ENCODE measurements around the gene NPY. TPM values are rescaled to one million over a fixed set of nuclear protein-coding genes. Genes with fewer than 3 reads are reported as not detected.

NPY gene
- total and polyA plus RNA-seq, 2 donors (not counting 1 experiment from before 2014, with no cell fraction given), result not detected

DNA sequence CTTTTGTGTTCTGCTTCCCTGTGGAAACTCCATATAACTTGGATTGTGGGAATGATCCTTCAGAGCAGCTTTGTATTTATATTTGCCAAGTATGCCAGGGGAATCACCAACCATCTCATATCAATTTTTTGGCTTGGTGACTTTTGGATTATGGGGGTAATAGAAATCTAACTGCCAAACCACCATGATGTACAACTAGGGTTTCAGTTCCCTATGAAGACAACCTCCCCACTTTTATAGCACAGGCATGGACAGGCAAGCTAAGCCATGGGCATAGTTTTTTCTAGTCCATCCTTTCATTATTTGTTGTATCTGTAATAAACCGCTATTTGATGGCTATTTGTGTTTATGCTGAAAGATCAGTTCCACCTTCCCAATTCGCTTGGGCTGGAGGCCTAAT, 17.7 kb downstream of the NPY start:
- Histone ChIP-seq H3K79me2 (ENCODE audit: control insufficient read depth, insufficient read depth, low read length) (no peaks in the 10 kb centered on the region), H4K20me1 (ENCODE audit: control insufficient read depth, extremely low read depth, insufficient read depth, low read length) (no peaks in the 10 kb centered on the region), H3K9me3 (ENCODE audit: control insufficient read depth, insufficient read depth, low read depth, low read length) (no peaks in the 10 kb centered on the region), H3K4me2 (ENCODE audit: extremely low read depth, insufficient read depth, low read length) (no peak overlapping the region), H3K4me1 (ENCODE audit: control insufficient read depth, extremely low read depth, insufficient read depth, low read length) (no peaks in the 10 kb centered on the region), H2AFZ (ENCODE audit: low read length) (no peak overlapping the region), H3K4me3 (replicated peaks in 1 of 4; ENCODE audit: control extremely low read depth in 1 of 4, insufficient read depth in 1 of 4, low read depth in 3 of 4, low read length in 4 of 4) (no peak overlapping the region), H3K36me3 (ENCODE audit: control insufficient read depth, insufficient read depth, low read length) (no peaks in the 10 kb centered on the region), H3K27ac (ENCODE audit: insufficient read depth, low read length) (no peak overlapping the region), H3K9ac (ENCODE audit: insufficient read depth, low read length) (no peak overlapping the region), H3K27me3 (ENCODE audit: control insufficient read depth, insufficient read depth, low read length) (no peaks in the 10 kb centered on the region)
- DNase-seq (ENCODE audit: low read depth in 2 of 2), result no peak
- TF ChIP-seq EZH2 (IDR thresholded peaks at IDR 0.05; ENCODE audit: low read length, missing control alignments), result no peak
- TF ChIP-seq, protein P1, sequence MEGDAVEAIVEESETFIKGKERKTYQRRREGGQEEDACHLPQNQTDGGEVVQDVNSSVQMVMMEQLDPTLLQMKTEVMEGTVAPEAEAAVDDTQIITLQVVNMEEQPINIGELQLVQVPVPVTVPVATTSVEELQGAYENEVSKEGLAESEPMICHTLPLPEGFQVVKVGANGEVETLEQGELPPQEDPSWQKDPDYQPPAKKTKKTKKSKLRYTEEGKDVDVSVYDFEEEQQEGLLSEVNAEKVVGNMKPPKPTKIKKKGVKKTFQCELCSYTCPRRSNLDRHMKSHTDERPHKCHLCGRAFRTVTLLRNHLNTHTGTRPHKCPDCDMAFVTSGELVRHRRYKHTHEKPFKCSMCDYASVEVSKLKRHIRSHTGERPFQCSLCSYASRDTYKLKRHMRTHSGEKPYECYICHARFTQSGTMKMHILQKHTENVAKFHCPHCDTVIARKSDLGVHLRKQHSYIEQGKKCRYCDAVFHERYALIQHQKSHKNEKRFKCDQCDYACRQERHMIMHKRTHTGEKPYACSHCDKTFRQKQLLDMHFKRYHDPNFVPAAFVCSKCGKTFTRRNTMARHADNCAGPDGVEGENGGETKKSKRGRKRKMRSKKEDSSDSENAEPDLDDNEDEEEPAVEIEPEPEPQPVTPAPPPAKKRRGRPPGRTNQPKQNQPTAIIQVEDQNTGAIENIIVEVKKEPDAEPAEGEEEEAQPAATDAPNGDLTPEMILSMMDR (conservative IDR thresholded peaks at IDR 0.05 in 1 of 2, IDR thresholded peaks at IDR 0.05 in 1 of 2; ENCODE audit: low read depth in 1 of 2, low read length in 2 of 2), result no peak

DNA sequence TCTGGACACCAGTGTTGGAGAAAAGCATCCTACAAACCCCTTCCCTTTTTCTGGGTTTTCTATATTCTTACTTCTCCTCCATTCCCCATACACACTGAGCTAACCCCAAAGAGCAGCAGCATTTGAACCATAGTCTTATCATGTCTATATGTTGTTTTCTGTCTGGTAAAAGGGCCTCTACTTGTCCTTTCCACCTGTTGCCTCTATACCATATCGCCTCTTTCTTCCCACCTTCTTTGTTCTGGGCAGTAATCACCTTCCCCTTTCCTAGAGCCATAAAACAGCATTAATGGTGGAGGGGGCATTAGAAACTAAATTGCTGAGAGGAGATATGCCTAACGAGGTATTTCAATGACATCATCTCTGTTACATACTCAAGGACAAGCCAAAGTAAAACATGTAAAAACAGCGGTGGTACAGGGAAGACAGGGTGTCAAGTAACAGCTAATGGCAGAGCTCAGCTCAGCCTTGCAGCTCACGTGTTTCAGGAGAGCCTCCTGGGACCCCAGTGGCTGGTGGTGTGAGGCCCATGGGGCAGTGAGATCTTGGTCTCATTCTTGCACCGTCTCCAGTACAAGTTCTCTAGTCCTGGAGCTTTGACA, 20.6 kb downstream of the NPY start:
- no peaks in the 10 kb centered on the region for H3K9me3 ChIP-seq (ENCODE audit: control insufficient read depth, insufficient read depth, low read depth, low read length)
- no peaks in the 10 kb centered on the region for H3K79me2 ChIP-seq (ENCODE audit: control insufficient read depth, insufficient read depth, low read length)
- no peak overlapping the region for H2AFZ ChIP-seq (ENCODE audit: low read length)
- H3K4me2 ChIP-seq (ENCODE audit: extremely low read depth, insufficient read depth, low read length), result no peak overlapping the region
- H3K4me3 ChIP-seq (replicated peaks in 1 of 4; ENCODE audit: control extremely low read depth in 1 of 4, insufficient read depth in 1 of 4, low read depth in 3 of 4, low read length in 4 of 4), result no peak overlapping the region
- TF ChIP-seq, protein P1 (conservative IDR thresholded peaks at IDR 0.05 in 1 of 2, IDR thresholded peaks at IDR 0.05 in 1 of 2; ENCODE audit: low read depth in 1 of 2, low read length in 2 of 2), result no peak
- no peak for TF ChIP-seq EZH2 (IDR thresholded peaks at IDR 0.05; ENCODE audit: low read length, missing control alignments)
- H3K27ac ChIP-seq (ENCODE audit: insufficient read depth, low read length), result no peak overlapping the region
- H3K9ac ChIP-seq (ENCODE audit: insufficient read depth, low read length), result no peak overlapping the region
- no peaks in the 10 kb centered on the region for H3K36me3 ChIP-seq (ENCODE audit: control insufficient read depth, insufficient read depth, low read length)
- no peaks in the 10 kb centered on the region for H3K4me1 ChIP-seq (ENCODE audit: control insufficient read depth, extremely low read depth, insufficient read depth, low read length)
- DNase-seq (ENCODE audit: low read depth in 2 of 2), result no peak
- no peaks in the 10 kb centered on the region for H4K20me1 ChIP-seq (ENCODE audit: control insufficient read depth, extremely low read depth, insufficient read depth, low read length)
- H3K27me3 ChIP-seq (ENCODE audit: control insufficient read depth, insufficient read depth, low read length), result no peaks in the 10 kb centered on the region

DNA sequence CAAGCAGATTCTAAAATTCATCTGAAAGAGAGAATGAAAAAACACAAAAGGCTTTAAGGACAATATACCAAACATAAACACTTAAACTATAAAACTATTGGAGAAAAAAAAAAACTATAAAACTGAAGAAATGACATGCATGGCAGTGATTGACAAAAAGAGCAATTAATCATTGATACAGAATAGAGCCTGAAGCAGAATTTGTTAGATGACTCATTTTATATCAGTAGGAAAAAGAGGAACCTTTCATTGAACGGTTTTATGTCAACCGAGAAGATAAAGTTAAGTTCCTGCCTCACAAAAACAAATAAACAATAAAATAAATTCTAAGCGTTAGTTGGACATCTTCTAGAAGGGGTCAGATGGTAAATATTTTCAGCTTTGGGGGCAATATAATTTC, 23.3 kb downstream of the NPY start:
- H3K9ac ChIP-seq (ENCODE audit: insufficient read depth, low read length), result no peak overlapping the region
- no peak for DNase-seq (ENCODE audit: low read depth in 2 of 2)
- TF ChIP-seq, protein P1 (conservative IDR thresholded peaks at IDR 0.05 in 1 of 2, IDR thresholded peaks at IDR 0.05 in 1 of 2; ENCODE audit: low read depth in 1 of 2, low read length in 2 of 2), result no peak
- no peak for TF ChIP-seq EZH2 (IDR thresholded peaks at IDR 0.05; ENCODE audit: low read length, missing control alignments)

More for the DNA sequence above, 23.3 kb downstream of the NPY start:
- Histone ChIP-seq H3K4me2 (ENCODE audit: extremely low read depth, insufficient read depth, low read length) (no peak overlapping the region), H2AFZ (ENCODE audit: low read length) (no peak overlapping the region), H3K79me2 (ENCODE audit: control insufficient read depth, insufficient read depth, low read length) (no peaks in the 10 kb centered on the region), H3K27me3 (ENCODE audit: control insufficient read depth, insufficient read depth, low read length) (no peaks in the 10 kb centered on the region), H3K9me3 (ENCODE audit: control insufficient read depth, insufficient read depth, low read depth, low read length) (no peaks in the 10 kb centered on the region), H3K4me1 (ENCODE audit: control insufficient read depth, extremely low read depth, insufficient read depth, low read length) (no peaks in the 10 kb centered on the region), H4K20me1 (ENCODE audit: control insufficient read depth, extremely low read depth, insufficient read depth, low read length) (no peaks in the 10 kb centered on the region), H3K36me3 (ENCODE audit: control insufficient read depth, insufficient read depth, low read length) (no peaks in the 10 kb centered on the region), H3K4me3 (replicated peaks in 1 of 4; ENCODE audit: control extremely low read depth in 1 of 4, insufficient read depth in 1 of 4, low read depth in 3 of 4, low read length in 4 of 4) (no peak overlapping the region), H3K27ac (ENCODE audit: insufficient read depth, low read length) (no peak overlapping the region)

All from fibroblast of lung (primary cell).